ENCODE measurements around the gene ABHD12B.
A peak's percentile ranks its signal among the peaks of the same experiment; 100 is the strongest.
"Not testable (repeated sequence)": the region's sequence is repeated elsewhere in the genome, so short reads cannot be mapped to it uniquely, and the experiment has no call there.

ABHD12B gene

DNA sequence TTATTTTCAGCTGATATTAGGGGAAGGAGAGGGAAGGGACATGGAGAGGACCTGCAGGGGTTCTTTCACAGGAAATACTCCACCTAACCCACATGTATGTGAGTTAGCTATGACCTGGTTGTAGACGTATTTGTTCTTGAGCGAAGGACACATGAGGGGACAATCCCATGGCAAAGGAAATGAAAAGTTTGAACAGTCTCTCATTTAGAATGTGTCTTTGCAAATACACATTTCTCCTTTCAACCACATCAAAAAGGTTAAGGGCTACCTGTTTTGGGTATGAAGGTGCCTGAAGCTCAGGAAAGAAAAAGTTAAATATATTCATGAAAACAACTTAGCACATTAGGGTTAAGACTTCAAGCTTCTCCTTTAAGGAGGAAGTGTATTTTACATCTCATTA, 65.0 kb downstream of the ABHD12B start:
- DNase-seq (ENCODE audit: low spot score) = no peak

- DNase-seq (ENCODE audit: low spot score) = no peak
Measured at GRCh38 chr14:50937325-50937724, 65.5 kb downstream of the ABHD12B start.

- DNase-seq (ENCODE audit: low spot score) = no peak
Measured at GRCh38 chr14:50937800-50938199, 65.9 kb downstream of the ABHD12B start.

DNA sequence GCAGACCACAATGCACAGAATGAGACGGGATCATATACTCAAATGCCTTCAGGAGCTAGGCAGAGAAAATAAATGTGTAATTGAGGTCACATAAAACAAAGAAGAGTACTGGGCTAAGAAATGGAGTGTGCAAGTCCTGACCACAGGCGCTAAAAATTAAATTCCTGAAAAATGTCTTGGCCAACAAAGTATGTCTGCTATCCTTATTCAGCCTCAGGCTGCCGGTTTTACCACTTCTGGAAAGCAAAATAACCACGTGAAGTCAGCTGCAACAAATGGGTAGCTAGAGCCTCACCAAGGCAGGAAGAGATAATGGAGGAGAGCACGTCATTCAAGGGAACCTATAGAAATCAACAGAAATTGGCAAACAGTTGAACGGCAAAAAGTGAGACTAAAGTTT, 69.3 kb downstream of the ABHD12B start:
- no peak for DNase-seq (ENCODE audit: low spot score)

DNA sequence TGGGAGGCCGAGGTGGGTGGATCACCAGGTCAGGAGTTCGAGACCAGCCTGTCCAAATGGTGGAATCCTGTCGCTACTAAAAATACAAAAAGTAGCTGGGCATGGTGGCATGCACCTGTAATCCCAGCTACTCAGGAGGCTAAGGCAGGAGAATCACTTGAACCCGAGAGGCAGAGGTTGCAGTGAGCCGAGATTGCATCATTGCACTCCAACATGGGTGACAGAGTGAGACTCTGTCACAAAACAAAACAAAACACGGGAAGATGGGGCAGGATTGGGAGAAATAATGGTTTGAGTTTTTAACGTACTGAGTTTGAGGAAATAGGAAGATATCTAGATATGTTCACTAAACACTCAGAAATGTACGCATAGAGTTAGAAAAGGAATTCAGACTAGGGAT, 69.8 kb downstream of the ABHD12B start:
- not testable (repeated sequence) for DNase-seq (ENCODE audit: low spot score)

DNA sequence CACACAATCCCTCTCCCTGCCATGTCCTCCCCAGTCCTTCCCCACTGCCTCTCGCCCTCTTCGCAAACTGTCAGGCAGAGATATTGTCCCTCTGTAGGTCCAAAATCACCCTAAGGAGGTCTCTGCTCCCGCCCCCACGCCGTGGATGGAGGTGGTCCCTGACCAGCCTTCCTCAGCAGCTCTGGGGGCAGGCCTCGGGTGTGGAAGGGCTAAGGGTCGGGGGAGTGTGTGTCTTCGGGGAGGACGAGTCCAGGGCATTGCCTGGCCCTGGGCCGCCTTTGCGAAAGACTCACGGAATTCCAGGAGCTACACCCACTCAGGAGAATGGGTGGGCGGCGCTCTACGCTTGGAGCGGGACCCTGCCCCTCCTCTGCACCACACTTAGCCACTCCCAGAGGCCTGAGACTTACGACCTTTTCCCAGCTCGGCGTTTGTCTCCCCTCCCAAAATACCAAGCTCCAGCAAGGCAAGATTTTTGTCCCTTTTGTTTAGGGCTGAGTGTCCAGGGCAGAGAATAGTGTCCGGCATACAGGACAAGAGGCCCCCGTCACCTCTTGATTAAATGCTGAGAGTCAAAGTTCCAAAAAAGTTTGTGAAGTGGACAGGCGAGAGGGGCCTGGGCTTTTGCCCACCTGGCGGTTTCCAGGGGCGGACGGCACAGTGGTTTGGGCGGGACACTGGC, 71.5 kb downstream of the ABHD12B start:
- DNase-seq (ENCODE audit: low spot score) = no peak

DNA sequence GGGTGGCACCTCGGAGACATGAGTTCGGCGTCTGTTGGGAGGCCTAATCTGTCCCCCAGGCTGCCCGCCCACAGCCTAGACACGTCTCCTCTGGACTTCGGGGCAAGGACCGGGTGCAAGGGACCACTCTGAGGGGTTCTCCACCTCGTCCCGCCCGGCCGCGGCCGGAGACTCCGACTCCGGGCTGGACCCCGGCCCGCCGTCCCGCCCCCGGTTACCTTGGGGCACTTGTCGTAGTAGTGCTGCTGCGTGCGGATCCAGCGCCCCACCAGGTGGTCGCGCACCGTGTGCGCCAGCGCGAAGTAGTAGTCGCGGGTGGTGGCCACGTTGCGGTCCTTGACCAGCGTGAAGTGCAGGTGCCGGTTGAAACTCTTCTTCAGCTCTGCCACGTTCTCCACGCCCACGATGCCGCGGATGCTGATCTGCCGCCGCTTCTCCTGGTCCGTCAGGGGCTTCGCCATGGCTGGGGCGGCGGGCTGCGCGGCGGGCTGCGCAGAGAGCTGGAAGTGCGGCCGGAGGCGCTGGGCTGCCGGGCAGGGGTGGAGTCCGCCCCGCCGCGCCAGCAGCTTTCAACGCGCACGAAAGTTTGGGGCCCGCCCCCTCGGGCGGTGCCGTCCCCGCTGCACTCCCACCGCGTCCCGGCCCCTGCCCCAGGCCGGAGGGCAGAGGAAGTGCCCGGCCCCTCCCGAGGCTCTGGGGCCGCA, 72.2 kb downstream of the ABHD12B start, which contains the start of gene PYGL:
Gene PYGL, minus strand, starts transcription at position 541 of the 704 bp plus-strand sequence. Its CDS starts 80 bp downstream, at position 461.
- peak; percentile 45 for DNase-seq (ENCODE audit: low spot score)

- DNase-seq (ENCODE audit: low spot score) = peak; percentile 34
Measured at GRCh38 chr14:50944647-50945413, 73.0 kb downstream of the ABHD12B start.

GRCh38 chr14:50946234-50946935, 74.5 kb downstream of the ABHD12B start:
- no peak for DNase-seq (ENCODE audit: low spot score)

DNA sequence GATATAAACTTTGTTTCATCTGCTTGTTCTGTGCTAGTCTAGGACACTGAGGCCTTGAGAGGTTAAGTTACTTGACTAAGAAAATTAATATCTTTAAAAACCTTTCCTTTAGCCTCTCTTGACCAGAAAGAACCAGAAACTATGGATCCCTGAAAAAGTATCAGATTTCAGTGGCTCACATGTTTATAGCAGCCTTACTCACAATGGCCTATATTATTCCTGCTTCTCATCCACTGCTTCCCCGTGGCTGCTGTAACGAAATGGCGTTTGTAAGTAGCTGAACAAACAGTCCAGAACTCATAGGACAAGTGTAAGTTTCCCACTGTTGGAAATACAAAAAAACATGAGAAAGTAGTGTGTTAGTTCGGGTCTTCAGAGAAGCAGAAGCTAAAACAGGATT, 75.6 kb downstream of the ABHD12B start:
- peak; percentile 30 for DNase-seq (ENCODE audit: low spot score)

- no peak for DNase-seq (ENCODE audit: low spot score)
Measured at GRCh38 chr14:50948205-50948604, 76.4 kb downstream of the ABHD12B start.

DNA sequence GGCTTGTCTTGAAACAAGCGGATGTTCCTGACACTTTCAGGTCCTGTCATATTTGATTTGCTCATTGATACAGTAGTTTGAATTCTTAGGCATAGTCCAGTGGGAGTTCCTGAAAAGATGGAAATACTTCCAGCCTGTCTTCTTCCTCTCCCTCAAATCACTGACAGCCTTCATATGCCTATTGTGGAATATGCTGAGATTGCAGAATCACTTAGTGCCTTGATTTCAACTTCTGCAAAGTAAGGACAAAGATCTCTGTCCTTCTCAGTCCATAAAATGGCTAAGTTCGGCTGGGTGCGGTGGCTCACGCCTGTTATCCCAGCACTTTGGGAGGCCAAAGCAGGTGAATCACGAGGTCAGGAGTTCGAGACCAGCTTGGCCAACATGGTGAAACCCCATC, 79.2 kb downstream of the ABHD12B start:
- DNase-seq (ENCODE audit: low spot score) = no peak

- DNase-seq (ENCODE audit: low spot score) = no peak
Measured at GRCh38 chr14:50953502-50953901, 81.6 kb downstream of the ABHD12B start.

Data from Ammon's horn (tissue), 1 donor.